HepG2 (cell line): ENCODE results near the gene AZU1. TPM values are rescaled to one million over a fixed set of nuclear protein-coding genes. Genes with fewer than 3 reads are reported as not detected.
A peak's percentile ranks its signal among the peaks of the same experiment; 100 is the strongest.
"Not testable (repeated sequence)": the region's sequence is repeated elsewhere in the genome, so short reads cannot be mapped to it uniquely, and the experiment has no call there.

ENCODE experiments used
- ATAC-seq: fragments of 200-7000 bp; cut with Tn5 transposase; 3 replicates; pipeline ENCODE4 v1.9.1; 2020; ENCODE audit warnings: mild to moderate bottlenecking, moderate library complexity
- BruUV-seq: library from RNA; stranded (reverse); fragments of 400-500 nt; replicated peaks from 2 replicates; lab custom pipeline; 2021; lab: Mats Ljungman, UMichigan
- CTCF ChIA-PET: fragments of 300-600 bp; formaldehyde crosslinking; extraction: SDS; loops from one replicate; lab custom pipeline; 2021; ENCODE audit warnings: low total read pairs, inconsistent platforms, low intra/inter-chr PET ratio; lab: Yijun Ruan, JAX
- POLR2A ChIA-PET: fragments of 350-600 bp; sonication (Branson Sonifier 250); formaldehyde crosslinking; loops from one replicate; lab custom pipeline; 2020; ENCODE audit warnings: antibody characterized with exemption, inconsistent platforms; lab: Yijun Ruan, JAX
- DNase-seq: peaks from one replicate; pipeline ENCODE4 v3.0.0-alpha.2; 2015; ENCODE audit warnings: low spot score
- FAIRE-seq: peaks from 3 replicates; lab custom pipeline; 2011; peaks lifted over from hg19 to GRCh38; lab: Jason Lieb, UNC
- H2AFZ ChIP-seq: one replicate; pipeline ENCODE4 v1.6.1; 2011; ENCODE audit warnings: low read length, inconsistent platforms
- H3K27ac ChIP-seq: fragments of 300-600 bp; 3 replicates; pipeline ENCODE4 v1.8.0; 2011; ENCODE audit warnings: mixed run types, mild to moderate bottlenecking, mixed read lengths, low read length, inconsistent platforms; ENCODE audit not compliant: insufficient read depth; ENCODE audit errors: extremely low read length
- H3K27me3 ChIP-seq, 2 experiments: fragments of 200-600 bp in 1 of 2; 2 replicates in 1 of 2; 3 replicates in 1 of 2; pipeline versions ENCODE4 v1.6.0 to v1.8.0; 2011; ENCODE audit warnings: low read length in 2 of 2, mild to moderate bottlenecking in 2 of 2, moderate library complexity in 2 of 2, inconsistent platforms in 1 of 2; ENCODE audit not compliant: insufficient read depth in 2 of 2, control insufficient read depth in 1 of 2
- H3K36me3 ChIP-seq, 2 experiments: fragments of 200-600 bp in 1 of 2; replicated peaks in 1 of 2; 2 replicates in 1 of 2; 3 replicates in 1 of 2; pipeline versions ENCODE4 v1.5.1 to v1.8.0; 2011; ENCODE audit warnings: low read length in 2 of 2, inconsistent platforms in 1 of 2; ENCODE audit not compliant: insufficient read depth in 2 of 2, control insufficient read depth in 1 of 2
- H3K4me1 ChIP-seq: 2 replicates; pipeline ENCODE4 v1.5.1; 2012; ENCODE audit warnings: low read length, inconsistent platforms; ENCODE audit not compliant: insufficient read depth
- H3K4me2 ChIP-seq: 2 replicates; pipeline ENCODE4 v1.6.0; 2011; ENCODE audit warnings: low read depth, low read length, inconsistent platforms
- H3K4me3 ChIP-seq, 3 experiments: fragments of 200-600 bp in 1 of 3; sonication (generic), shearing (Covaris generic) in 1 of 3; replicated peaks in 1 of 3; 2 replicates each; pipeline ENCODE4 v1.5.1; 2011 to 2016; ENCODE audit warnings: low read length in 3 of 3, inconsistent platforms in 2 of 3, low read depth in 2 of 3, mild to moderate bottlenecking in 2 of 3, control low read depth in 1 of 3, mixed read lengths in 1 of 3; ENCODE audit not compliant: insufficient read depth in 1 of 3
- H3K79me2 ChIP-seq: one replicate; pipeline ENCODE4 v1.6.1; 2011; ENCODE audit warnings: low read length, inconsistent platforms; ENCODE audit not compliant: insufficient read depth
- H3K9ac ChIP-seq: 2 replicates; pipeline ENCODE4 v1.6.0; 2011; ENCODE audit warnings: mild to moderate bottlenecking, low read depth, low read length, inconsistent platforms; ENCODE audit not compliant: insufficient read depth
- H3K9me3 ChIP-seq: 2 replicates; pipeline ENCODE4 v1.5.1; 2012; ENCODE audit warnings: mild to moderate bottlenecking, low read length
- H4K20me1 ChIP-seq: 2 replicates; pipeline ENCODE4 v1.6.0; 2011; ENCODE audit warnings: inconsistent platforms, mild to moderate bottlenecking, low read length, moderate library complexity; ENCODE audit not compliant: insufficient read depth
- AGO2 ChIP-seq: fragments of 200-400 bp; formaldehyde crosslinking; optimal IDR thresholded peaks from 2 replicates; pipeline ENCODE3; 2017; ENCODE audit warnings: mild to moderate bottlenecking, low read depth, low read length, moderate library complexity
- DRAP1 ChIP-seq: IDR thresholded peaks from 2 replicates; pipeline ENCODE4 v1.6.1; 2016; ENCODE audit warnings: missing genetic modification reagents, missing compliant biosample characterization
- HNRNPL ChIP-seq: fragments of 200-400 bp; formaldehyde crosslinking; IDR thresholded peaks from 2 replicates; pipeline ENCODE4 v1.6.1; 2017; ENCODE audit warnings: mild to moderate bottlenecking, low read depth, low read length
- POLR2A ChIP-seq, 2 experiments: IDR thresholded peaks; 2 replicates each; pipeline ENCODE4 v1.6.1; 2011; ENCODE audit warnings: low read depth in 2 of 2, low read length in 2 of 2, mild to moderate bottlenecking in 1 of 2, moderate library complexity in 1 of 2; ENCODE audit not compliant: insufficient read depth in 1 of 2
- RBFOX2 ChIP-seq: fragments of 200-400 bp; formaldehyde crosslinking; IDR thresholded peaks from 2 replicates; pipeline ENCODE4 v1.6.1; 2017; ENCODE audit warnings: low read depth, mild to moderate bottlenecking, low read length
- ZNF333 ChIP-seq: sonication (generic); formaldehyde crosslinking; IDR thresholded peaks from 2 replicates; pipeline ENCODE4 v1.4.0; 2020; ENCODE audit warnings: mild to moderate bottlenecking, missing genetic modification reagents, borderline replicate concordance
- ZNF775 ChIP-seq: sonication (generic); formaldehyde crosslinking; IDR thresholded peaks from 2 replicates; pipeline ENCODE4 v1.4.0; 2020; ENCODE audit warnings: missing genetic modification reagents, mild to moderate bottlenecking, moderate library complexity, borderline replicate concordance
- ZNF816 ChIP-seq: sonication (generic); formaldehyde crosslinking; IDR thresholded peaks from 2 replicates; pipeline ENCODE4 v1.8.0; 2022; ENCODE audit warnings: missing genetic modification reagents, mild to moderate bottlenecking, borderline replicate concordance
- WGBS: methylation state at CpG from one replicate; pipeline ENCODE4 v1.1.6; 2017; ENCODE audit warnings: low lambda C conversion rate; 5-methylcytosine and 5-hydroxymethylcytosine counted together
- in situ Hi-C: cut with HindIII; loops from 2 replicates; pipeline ENCODE4 v1.10.0; 2017; ENCODE audit warnings: low pct_unique_long_range_greater_than_20kb; ENCODE audit not compliant: extremely low pct_ligation_motif_present
- intact Hi-C: fragments of 100-400 bp; cut with micrococcal nuclease; formaldehyde crosslinking; loops from one replicate; pipeline ENCODE4 v1.10.0; 2022; ENCODE audit not compliant: unreplicated experiment
- polyA plus RNA-seq, 8 experiments: library from polyadenylated mRNA; depleted of rRNA in 3 of 8; stranded (reverse) in 7 of 8; unstranded in 1 of 8; fragments of >200 nt; fragmentation: Illumina TruSeq in 4 of 8; extraction: Trizol in 4 of 8; gene quantifications; 2 replicates each; pipeline versions ENCODE4 v1.2.1 to v1.2.3, GENCODE V29; 2011 to 2016; ENCODE audit warnings: low read depth in 4 of 8, missing spikeins in 1 of 8, mixed read lengths in 1 of 8; ENCODE audit not compliant: insufficient read depth in 1 of 8
- total RNA-seq, 5 experiments: library from RNA; depleted of rRNA; stranded (reverse); fragments of >200 nt; fragmentation: Illumina TruSeq; extraction: Trizol; gene quantifications; 2 replicates each; pipeline ENCODE4 v1.2.3, GENCODE V29; 2016; ENCODE audit warnings: low read depth in 1 of 5
- TF ChIP-seq, protein P1 (sequence below): IDR thresholded peaks from 2 replicates; pipeline ENCODE4 v1.6.1; 2018; ENCODE audit warnings: missing genetic modification reagents
- TF ChIP-seq, protein P2 (sequence below): sonication (generic); formaldehyde crosslinking; IDR thresholded peaks from 2 replicates; pipeline ENCODE4 v1.9.0; 2021; ENCODE audit warnings: missing genetic modification reagents, borderline replicate concordance

The AZU1 gene
- total and polyA plus RNA-seq, 2 of the 13 experiments (the other 11 are each of a cell fraction or from before 2014, with no cell fraction given), result not detected

DNA sequence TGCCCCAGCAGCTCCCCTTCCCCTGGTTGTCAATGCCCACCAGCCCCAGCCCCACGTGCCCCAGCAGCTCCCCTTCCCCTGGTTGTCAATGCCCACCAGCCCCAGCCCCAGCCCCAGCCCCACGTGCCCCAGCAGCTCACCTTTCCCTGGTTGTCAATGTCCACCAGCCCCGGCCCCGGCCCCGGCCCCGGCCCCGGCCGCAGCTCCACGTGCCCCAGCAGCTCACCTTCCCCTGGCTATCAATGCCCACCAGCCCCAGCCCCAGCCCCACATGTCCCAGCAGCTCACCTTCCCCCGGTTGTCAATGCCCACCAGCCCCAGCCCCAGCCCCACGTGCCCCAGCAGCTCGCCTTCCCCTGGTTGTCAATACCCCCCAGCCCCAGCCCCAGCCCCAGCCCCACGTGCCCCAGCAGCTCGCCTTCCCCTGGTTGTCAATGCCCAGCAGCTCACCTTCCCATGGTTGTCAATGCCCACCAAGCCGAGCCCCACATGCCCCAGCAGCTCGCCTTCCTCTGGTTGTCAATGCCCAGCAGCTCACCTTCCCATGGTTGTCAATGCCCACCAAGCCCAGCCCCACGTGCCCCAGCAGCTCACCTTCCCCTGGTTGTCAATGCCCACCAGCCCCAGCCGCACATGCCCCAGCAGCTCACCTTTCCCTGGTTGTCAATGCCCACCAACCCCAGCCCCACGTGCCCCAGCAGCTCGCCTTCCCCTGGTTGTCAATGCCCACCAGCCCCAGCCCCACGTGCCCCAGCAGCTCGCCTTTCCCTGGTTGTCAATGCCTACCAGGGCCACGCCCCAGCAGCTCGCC is 51.3 kb downstream of the AZU1 start:
- H2AFZ ChIP-seq, H3K27me3 ChIP-seq, H4K20me1 ChIP-seq, H3K4me3 ChIP-seq, H3K9me3 ChIP-seq, BruUV-seq, H3K27ac ChIP-seq, ATAC-seq, H3K4me2 ChIP-seq, H3K79me2 ChIP-seq, in situ Hi-C loops, intact Hi-C loops, DNase-seq, H3K9ac ChIP-seq, FAIRE-seq, H3K4me1 ChIP-seq, CTCF ChIA-PET: not testable (repeated sequence)
- 85% methylated on average over 24 of the region's 24 CpGs for WGBS
- POLR2A ChIA-PET, result interaction anchor here (0.9 to 1.6 kb wide), 2 partner anchors 14 to 29 kb away, joined by 3 read pairs; partner anchors contain the start of genes MED16 and RNU6-9
- TF ChIP-seq HNRNPL, result 0 out of 2 replicates have a peak, but pooled peaks have one; percentile 31
- H3K36me3 ChIP-seq, result peaks cover 12 to 16% of the 10 kb centered on the region in 2 experiments; a peak in 4 of 5 replicates

- Histone ChIP-seq H3K79me2 (no peaks in the 10 kb centered on the region), H3K4me1 (no peaks in the 10 kb centered on the region), H3K4me3 (no peak overlapping the region), H3K9me3 (no peaks in the 10 kb centered on the region), H4K20me1 (no peaks in the 10 kb centered on the region), H3K36me3 (peaks cover 16% of the 10 kb centered on the region in 2 experiments; a peak in 4 of 5 replicates), H3K4me2 (no peak overlapping the region), H3K27me3 (no peaks in the 10 kb centered on the region), H2AFZ (no peak overlapping the region), H3K9ac (no peak overlapping the region), H3K27ac (no peak overlapping the region)
- FAIRE-seq, result no peak
- no peak for ATAC-seq
- 95% methylated on average over 34 of the region's 37 CpGs for WGBS
- intact Hi-C loops (no loop called here), in situ Hi-C loops (no loop called here)
- TF ChIP-seq DRAP1 (CRISPR knock-in tag), result no peak
- TF ChIP-seq ZNF816, result no peak
- TF ChIP-seq POLR2A (IDR thresholded peaks at IDR 0.05; ENCODE audit: insufficient read depth in 1 of 2, low read depth in 2 of 2, low read length in 2 of 2), result 0 out of 4 replicates have a peak, but pooled peaks of 1 of the 2 experiments have one; percentile 5
- peak; percentile 27; the same call in 1 of the 2 replicates for TF ChIP-seq RBFOX2
- TF ChIP-seq ZNF333 (CRISPR knock-in tag), result no peak
- 0 out of 2 replicates have a peak, but pooled peaks have one; percentile 2 for TF ChIP-seq HNRNPL
- no peak for TF ChIP-seq ZNF775 (CRISPR knock-in tag)
- TF ChIP-seq, protein P1, sequence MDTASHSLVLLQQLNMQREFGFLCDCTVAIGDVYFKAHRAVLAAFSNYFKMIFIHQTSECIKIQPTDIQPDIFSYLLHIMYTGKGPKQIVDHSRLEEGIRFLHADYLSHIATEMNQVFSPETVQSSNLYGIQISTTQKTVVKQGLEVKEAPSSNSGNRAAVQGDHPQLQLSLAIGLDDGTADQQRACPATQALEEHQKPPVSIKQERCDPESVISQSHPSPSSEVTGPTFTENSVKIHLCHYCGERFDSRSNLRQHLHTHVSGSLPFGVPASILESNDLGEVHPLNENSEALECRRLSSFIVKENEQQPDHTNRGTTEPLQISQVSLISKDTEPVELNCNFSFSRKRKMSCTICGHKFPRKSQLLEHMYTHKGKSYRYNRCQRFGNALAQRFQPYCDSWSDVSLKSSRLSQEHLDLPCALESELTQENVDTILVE, result no peak
- TF ChIP-seq, protein P2, sequence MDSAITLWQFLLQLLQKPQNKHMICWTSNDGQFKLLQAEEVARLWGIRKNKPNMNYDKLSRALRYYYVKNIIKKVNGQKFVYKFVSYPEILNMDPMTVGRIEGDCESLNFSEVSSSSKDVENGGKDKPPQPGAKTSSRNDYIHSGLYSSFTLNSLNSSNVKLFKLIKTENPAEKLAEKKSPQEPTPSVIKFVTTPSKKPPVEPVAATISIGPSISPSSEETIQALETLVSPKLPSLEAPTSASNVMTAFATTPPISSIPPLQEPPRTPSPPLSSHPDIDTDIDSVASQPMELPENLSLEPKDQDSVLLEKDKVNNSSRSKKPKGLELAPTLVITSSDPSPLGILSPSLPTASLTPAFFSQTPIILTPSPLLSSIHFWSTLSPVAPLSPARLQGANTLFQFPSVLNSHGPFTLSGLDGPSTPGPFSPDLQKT, result no peak
- peak; percentile 58 for TF ChIP-seq AGO2
- CTCF ChIA-PET, result no interaction called here
- no TSS peak for BruUV-seq
- DNase-seq, result no peak
- POLR2A ChIA-PET, result interaction anchor here (0.6 to 1.6 kb wide), 2 partner anchors 13 to 18 kb away, joined by 3 read pairs; partner anchors contain the start of genes MED16 and RNU6-9
Measured at GRCh38 chr19:879711-880438, 52.2 kb downstream of the AZU1 start.
